Neuronal stem cell (in vitro differentiated cells): ENCODE data around the gene TAS2R50.

ENCODE experiments used
- DNase-seq: peaks from one replicate; pipeline ENCODE4 v3.0.0-alpha.2; 2013; ENCODE audit warnings: low spot score
- H2AFZ ChIP-seq: one replicate; pipeline ENCODE4 v1.6.1; 2013; ENCODE audit warnings: mild to moderate bottlenecking, low read length, inconsistent platforms
- H2AK5ac ChIP-seq: 2 replicates; pipeline ENCODE4 v1.6.1; 2013; ENCODE audit warnings: low read depth, mild to moderate bottlenecking, inconsistent platforms, low read length, moderate library complexity, mixed read lengths
- H2BK120ac ChIP-seq: 2 replicates; pipeline ENCODE4 v1.6.1; 2013; ENCODE audit warnings: low read depth, mild to moderate bottlenecking, inconsistent platforms, low read length, moderate library complexity, mixed read lengths
- H2BK12ac ChIP-seq: one replicate; pipeline ENCODE4 v1.6.1; 2013; ENCODE audit warnings: low read length, inconsistent platforms
- H2BK15ac ChIP-seq: 2 replicates; pipeline ENCODE4 v1.6.1; 2013; ENCODE audit warnings: mild to moderate bottlenecking, low read length, inconsistent platforms, mixed read lengths
- H2BK5ac ChIP-seq: one replicate; pipeline ENCODE4 v1.6.1; 2013; ENCODE audit warnings: inconsistent platforms, mild to moderate bottlenecking, low read length, moderate library complexity
- H3K14ac ChIP-seq: one replicate; pipeline ENCODE4 v1.6.1; 2013; ENCODE audit warnings: low read length, inconsistent platforms
- H3K18ac ChIP-seq: 2 replicates; pipeline ENCODE4 v1.6.1; 2013; ENCODE audit warnings: low read length, inconsistent platforms
- H3K23ac ChIP-seq: 2 replicates; pipeline ENCODE4 v1.6.1; 2013; ENCODE audit warnings: low read depth, mild to moderate bottlenecking, mixed read lengths, low read length, inconsistent platforms; ENCODE audit not compliant: poor library complexity
- H3K27ac ChIP-seq: replicated peaks from 3 replicates; pipeline ENCODE4 v1.5.1; 2013; ENCODE audit warnings: low read length, inconsistent platforms
- H3K27me3 ChIP-seq, 3 experiments: 2 replicates each; pipeline ENCODE4 v1.6.1; 2013; ENCODE audit warnings: low read length in 3 of 3, mild to moderate bottlenecking in 2 of 3, inconsistent platforms in 1 of 3, low read depth in 1 of 3, mixed read lengths in 1 of 3, moderate library complexity in 1 of 3; ENCODE audit not compliant: control insufficient read depth in 3 of 3, insufficient read depth in 3 of 3
- H3K36me3 ChIP-seq, 2 donors: replicated peaks in 1 of 2; 2 replicates each; pipeline ENCODE4 v1.6.1; 2013; ENCODE audit warnings: low read length in 2 of 2; ENCODE audit not compliant: control insufficient read depth in 2 of 2, insufficient read depth in 2 of 2
- H3K4ac ChIP-seq: 2 replicates; pipeline ENCODE4 v1.6.1; 2013; ENCODE audit warnings: inconsistent platforms, mild to moderate bottlenecking, low read length, moderate library complexity
- H3K4me1 ChIP-seq, 2 donors: 1 replicate in 1 of 2; 2 replicates in 1 of 2; pipeline ENCODE4 v1.6.1; 2013; ENCODE audit warnings: low read length in 2 of 2, low read depth in 1 of 2; ENCODE audit not compliant: control insufficient read depth in 2 of 2, insufficient read depth in 1 of 2
- H3K4me2 ChIP-seq: one replicate; pipeline ENCODE4 v1.6.1; 2013; ENCODE audit warnings: mild to moderate bottlenecking, low read length, inconsistent platforms; ENCODE audit not compliant: insufficient read depth, poor library complexity, severe bottlenecking
- H3K4me3 ChIP-seq, 2 donors: 2 replicates each; pipeline ENCODE4 v1.5.1; 2013; ENCODE audit warnings: low read length in 2 of 2, mild to moderate bottlenecking in 2 of 2, inconsistent platforms in 1 of 2, moderate library complexity in 1 of 2
- H3K79me1 ChIP-seq: one replicate; pipeline ENCODE4 v1.6.1; 2013; ENCODE audit warnings: low read depth, mild to moderate bottlenecking, inconsistent platforms, low read length, moderate library complexity
- H3K9ac ChIP-seq: one replicate; pipeline ENCODE4 v1.6.1; 2013; ENCODE audit warnings: mild to moderate bottlenecking, low read depth, low read length, inconsistent platforms; ENCODE audit not compliant: poor library complexity
- H3K9me3 ChIP-seq, 2 donors: replicated peaks in 1 of 2; 2 replicates each; pipeline versions ENCODE3 to v1.6.1; 2013; ENCODE audit warnings: low read length in 2 of 2, mild to moderate bottlenecking in 2 of 2, inconsistent platforms in 1 of 2, low read depth in 1 of 2, mixed read lengths in 1 of 2, moderate library complexity in 1 of 2; ENCODE audit not compliant: control insufficient read depth in 2 of 2, insufficient read depth in 1 of 2
- H4K8ac ChIP-seq: one replicate; pipeline ENCODE4 v1.6.1; 2013; ENCODE audit warnings: low read depth, mild to moderate bottlenecking, inconsistent platforms, low read length, moderate library complexity
- H4K91ac ChIP-seq: one replicate; pipeline ENCODE4 v1.6.1; 2013; ENCODE audit warnings: low read length, low read depth, mild to moderate bottlenecking, inconsistent platforms; ENCODE audit not compliant: poor library complexity
- WGBS, 2 donors: extraction: QIAGEN DNeasy Blood & Tissue Kit; methylation state at CpG; one replicate each; pipeline ENCODE4 v1.1.7; 2013; ENCODE audit warnings: missing lambda C conversion rate in 2 of 2, mixed read lengths in 1 of 2; ENCODE audit not compliant: insufficient read length in 2 of 2, insufficient replicate concordance in 1 of 2; ENCODE audit errors: extremely low coverage in 2 of 2; 5-methylcytosine and 5-hydroxymethylcytosine counted together

The TAS2R50 gene

DNA sequence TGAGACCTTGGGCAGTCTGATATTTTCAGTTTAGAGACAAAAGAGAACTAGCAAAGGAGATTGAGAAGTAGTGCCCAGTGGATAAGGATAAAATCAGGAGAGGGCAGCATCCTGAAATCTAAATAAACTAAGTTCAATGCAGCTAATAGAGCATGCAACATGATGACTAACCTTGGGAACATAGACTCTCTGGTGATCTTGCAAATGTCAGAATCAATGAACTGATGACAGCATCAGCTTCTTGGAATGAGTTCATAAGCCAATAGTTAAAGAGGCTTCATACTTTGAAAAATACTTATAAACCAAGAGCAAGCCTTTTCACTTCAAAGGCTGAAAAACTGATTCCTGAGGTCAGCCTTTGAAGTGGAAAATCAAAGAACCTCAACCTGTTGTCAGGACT, 27.5 kb upstream of the TAS2R50 start:
- Histone ChIP-seq H3K4ac (no peak overlapping the region), H3K36me3 (peaks cover 0 to 31% of the 10 kb centered on the region in 2 donors), H2BK5ac (no peak overlapping the region), H3K14ac (no peak overlapping the region), H3K18ac (no peak overlapping the region), H3K4me2 (no peak overlapping the region), H3K23ac (no peak overlapping the region), H3K4me1 (no peaks in the 10 kb centered on the region), H2BK120ac (no peak overlapping the region), H4K8ac (no peak overlapping the region), H3K27ac (no peak overlapping the region), H2AFZ (no peak overlapping the region), H3K79me1 (peaks cover 2% of the 10 kb centered on the region), H3K9ac (no peak overlapping the region), H3K27me3 (no peaks in the 10 kb centered on the region), H2AK5ac (no peak overlapping the region), H3K4me3 (no peak overlapping the region), H2BK12ac (no peak overlapping the region), H2BK15ac (no peak overlapping the region), H3K9me3 (peaks cover 0 to 2% of the 10 kb centered on the region in 2 donors), H4K91ac (no peak overlapping the region)
- DNase-seq = no peak

DNA sequence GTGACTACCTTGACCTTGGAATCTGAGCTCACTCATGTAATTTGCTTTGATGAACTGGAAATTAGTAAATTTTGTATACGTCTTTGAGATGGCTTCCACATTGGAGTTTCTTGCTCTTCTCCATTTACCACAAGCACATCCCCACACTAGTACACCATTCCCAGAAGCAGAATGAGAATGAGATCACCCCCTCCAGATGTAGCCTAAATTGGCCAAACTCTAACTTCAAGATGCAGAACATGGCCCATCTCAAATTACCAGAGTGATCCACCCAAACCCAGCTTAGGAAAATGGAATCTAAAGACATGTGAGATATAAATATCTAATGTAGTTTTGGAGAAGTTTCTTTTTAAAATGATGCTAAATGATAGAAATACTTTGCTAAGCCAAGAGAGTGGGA, 20.9 kb upstream of the TAS2R50 start:
- H2AK5ac ChIP-seq = no peak overlapping the region
- H3K4ac ChIP-seq = no peak overlapping the region
- no peak overlapping the region for H2BK5ac ChIP-seq
- DNase-seq = no peak
- H4K91ac ChIP-seq = no peak overlapping the region
- no peak overlapping the region for H2AFZ ChIP-seq
- no peak overlapping the region for H2BK12ac ChIP-seq
- H2BK120ac ChIP-seq = no peak overlapping the region
- no peaks in the 10 kb centered on the region for H3K27me3 ChIP-seq
- no peaks in the 10 kb centered on the region for H3K9me3 ChIP-seq
- H3K79me1 ChIP-seq = no peaks in the 10 kb centered on the region
- H3K27ac ChIP-seq = no peak overlapping the region
- H3K4me3 ChIP-seq = no peak overlapping the region
- no peak overlapping the region for H3K4me2 ChIP-seq
- no peak overlapping the region for H4K8ac ChIP-seq
- H3K9ac ChIP-seq = no peak overlapping the region
- H3K36me3 ChIP-seq = peaks cover 0 to under 1% of the 10 kb centered on the region in 2 donors
- no peak overlapping the region for H3K18ac ChIP-seq
- no peak overlapping the region for H2BK15ac ChIP-seq
- no peak overlapping the region for H3K23ac ChIP-seq
- no peaks in the 10 kb centered on the region for H3K4me1 ChIP-seq
- WGBS, 2 donors = no CpG with 5 or more reads among the region's 1 CpG
- no peak overlapping the region for H3K14ac ChIP-seq

DNA sequence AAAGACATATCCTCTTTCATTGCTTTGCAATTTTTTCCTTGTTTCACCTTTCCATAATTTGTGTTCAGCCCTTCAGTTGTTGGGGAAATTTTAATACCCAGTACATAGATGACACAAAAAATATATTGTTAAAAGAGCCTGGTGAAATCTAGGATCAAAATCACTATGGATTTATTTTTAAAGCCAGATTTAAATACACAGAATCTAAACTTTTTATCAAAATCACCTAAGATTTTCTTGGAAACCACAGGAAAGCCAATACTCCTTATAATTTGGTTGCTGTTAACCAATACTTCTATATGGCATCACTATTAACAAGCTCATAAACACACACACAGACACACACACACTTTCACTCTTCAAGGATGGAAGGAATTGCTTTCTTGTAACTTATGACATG, 11.5 kb upstream of the TAS2R50 start, which contains the start of gene TAS2R20:
Gene TAS2R20 (minus strand): TSS at position 101 of the 400 bp plus-strand sequence. CDS start 429 bp downstream, outside the sequence.
- Histone ChIP-seq H3K4ac (no peak within 1 kb of the TSS), H3K14ac (no peak within 1 kb of the TSS), H3K27ac (no peak within 1 kb of the TSS), H3K4me1 (peaks cover 0 to 2% of the 10 kb centered on the region in 2 donors), H3K4me2 (no peak within 1 kb of the TSS), H4K8ac (no peak within 1 kb of the TSS), H2AFZ (no peak within 1 kb of the TSS), H3K36me3 (peaks cover 5 to 25% of the 10 kb centered on the region in 2 donors), H3K4me3 (no peak within 1 kb of the TSS), H4K91ac (no peak within 1 kb of the TSS), H3K9ac (no peak within 1 kb of the TSS), H2BK5ac (no peak within 1 kb of the TSS), H3K23ac (no peak within 1 kb of the TSS), H3K27me3 (no peaks in the 10 kb centered on the region), H3K18ac (no peak within 1 kb of the TSS), H3K79me1 (no peaks in the 10 kb centered on the region), H2BK15ac (no peak within 1 kb of the TSS), H2BK12ac (no peak within 1 kb of the TSS), H2BK120ac (no peak within 1 kb of the TSS), H3K9me3 (peaks cover 0 to 17% of the 10 kb centered on the region in 2 donors), H2AK5ac (no peak within 1 kb of the TSS)
- no peak for DNase-seq

DNA sequence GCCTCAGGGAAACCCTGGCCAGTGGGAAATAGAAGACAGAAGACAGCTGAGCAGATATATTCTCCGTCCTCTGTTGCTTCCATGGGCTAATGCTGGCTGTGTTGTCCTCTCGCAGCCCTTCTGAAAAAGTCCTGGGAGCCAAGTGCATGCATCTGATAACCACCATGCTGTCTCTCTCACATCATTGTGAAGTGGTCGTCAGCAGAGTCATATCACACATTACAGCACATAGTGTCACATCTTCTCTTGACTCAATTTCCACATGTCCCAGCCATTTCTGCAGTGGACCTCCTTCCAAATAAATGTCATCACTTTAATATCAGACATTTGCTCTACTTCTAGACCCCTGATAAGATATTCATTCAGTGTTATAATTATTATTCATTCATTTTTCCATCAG, 7.6 kb upstream of the TAS2R50 start:
- no CpG with 5 or more reads among the region's 3 CpGs for WGBS, 2 donors
- no peak for DNase-seq
- H3K79me1 ChIP-seq = no peaks in the 10 kb centered on the region
- H3K4me1 ChIP-seq = peaks cover 0 to 2% of the 10 kb centered on the region in 2 donors
- H3K36me3 ChIP-seq = peaks cover 5 to 36% of the 10 kb centered on the region in 2 donors
- no peak overlapping the region for H3K18ac ChIP-seq
- H3K27me3 ChIP-seq = no peaks in the 10 kb centered on the region
- H2AK5ac ChIP-seq = no peak overlapping the region
- no peak overlapping the region for H3K14ac ChIP-seq
- no peak overlapping the region for H2BK120ac ChIP-seq
- H3K9ac ChIP-seq = no peak overlapping the region
- H3K23ac ChIP-seq = no peak overlapping the region
- no peak overlapping the region for H4K8ac ChIP-seq
- no peak overlapping the region for H2BK12ac ChIP-seq
- no peak overlapping the region for H3K27ac ChIP-seq
- H3K4me2 ChIP-seq = no peak overlapping the region
- H3K9me3 ChIP-seq = peaks cover 0 to 11% of the 10 kb centered on the region in 2 donors
- no peak overlapping the region for H4K91ac ChIP-seq
- H3K4ac ChIP-seq = no peak overlapping the region
- H2BK5ac ChIP-seq = no peak overlapping the region
- no peak overlapping the region for H2BK15ac ChIP-seq
- no peak overlapping the region for H3K4me3 ChIP-seq
- no peak overlapping the region for H2AFZ ChIP-seq
